Smooth muscle cell (in vitro differentiated cells): ENCODE measurements around the gene KRT13. TPM values are rescaled to one million over a fixed set of nuclear protein-coding genes. Genes with fewer than 3 reads are reported as not detected.

ENCODE experiments used
- DNase-seq: peaks from one replicate; lab custom pipeline; 2025; ENCODE audit not compliant: unreplicated experiment; lab: John Stamatoyannopoulos, UW
- H2AFZ ChIP-seq: fragments of 200-600 bp; sonication (generic); 2 replicates; pipeline ENCODE4 v1.6.0; 2016; ENCODE audit warnings: antibody characterized with exemption, low read depth, mild to moderate bottlenecking
- H3F3A ChIP-seq: fragments of 200-600 bp; sonication (generic); 2 replicates; pipeline ENCODE4 v1.6.0; 2017; ENCODE audit warnings: antibody characterized with exemption, low read depth
- H3K27ac ChIP-seq: fragments of 200-600 bp; sonication (generic); 2 replicates; pipeline ENCODE4 v1.5.1; 2016; ENCODE audit warnings: low read depth, mild to moderate bottlenecking
- H3K27me3 ChIP-seq: fragments of 200-600 bp; sonication (generic); 2 replicates; pipeline ENCODE4 v1.6.1; 2016; ENCODE audit warnings: low read depth, mild to moderate bottlenecking
- H3K36me3 ChIP-seq: fragments of 200-600 bp; sonication (generic); 2 replicates; pipeline ENCODE4 v1.5.1; 2016; ENCODE audit warnings: low read depth
- H3K4me1 ChIP-seq: fragments of 200-600 bp; sonication (generic); 2 replicates; pipeline ENCODE4 v1.5.1; 2016; ENCODE audit warnings: low read depth
- H3K4me2 ChIP-seq: fragments of 200-600 bp; sonication (generic); 2 replicates; pipeline ENCODE4 v1.6.0; 2016; ENCODE audit warnings: mild to moderate bottlenecking
- H3K4me3 ChIP-seq: fragments of 200-600 bp; sonication (generic); 2 replicates; pipeline ENCODE4 v1.5.1; 2016; ENCODE audit warnings: mild to moderate bottlenecking
- H3K79me2 ChIP-seq: fragments of 200-600 bp; sonication (generic); 2 replicates; pipeline ENCODE4 v1.6.0; 2016; ENCODE audit warnings: low read depth, mild to moderate bottlenecking
- H3K9ac ChIP-seq: fragments of 200-600 bp; sonication (generic); 2 replicates; pipeline ENCODE4 v1.6.0; 2016; ENCODE audit warnings: low read depth
- H3K9me3 ChIP-seq: fragments of 200-600 bp; sonication (generic); replicated peaks from 2 replicates; pipeline ENCODE4 v1.5.1; 2016; ENCODE audit warnings: low read depth
- H4K20me1 ChIP-seq: fragments of 200-600 bp; sonication (generic); 2 replicates; pipeline ENCODE4 v1.6.0; 2016; ENCODE audit warnings: low read depth
- WGBS: methylation state at CpG from one replicate; pipeline ENCODE4 v1.1.7; 2016; ENCODE audit warnings: low lambda C conversion rate; 5-methylcytosine and 5-hydroxymethylcytosine counted together
- polyA plus RNA-seq: library from polyadenylated mRNA; unstranded; fragments of >200 nt; fragmentation: Nextera tagmentation; extraction: Ambion mirVana; gene quantifications from 2 replicates; pipeline ENCODE4 v1.2.1, GENCODE V29; 2016
- total RNA-seq: library from RNA; depleted of rRNA; stranded (reverse); fragments of >200 nt; gene quantifications from 2 replicates; pipeline ENCODE4 v1.2.3, GENCODE V29; 2014
- TF ChIP-seq, protein P1 (sequence below): fragments of 200-600 bp; sonication (generic); IDR thresholded peaks from 2 replicates; pipeline ENCODE4 v1.5.1; 2017; ENCODE audit warnings: borderline replicate concordance, mild to moderate bottlenecking, antibody characterized with exemption; ENCODE audit not compliant: insufficient read depth, poor library complexity, severe bottlenecking

The KRT13 gene
- total and polyA plus RNA-seq, 2 experiments from 2014 or later = 3.8 to 5.2 TPM

- no peaks in the 10 kb centered on the region for H3K27me3 ChIP-seq
- H3K27ac ChIP-seq = no peak overlapping the region
- H4K20me1 ChIP-seq = no peaks in the 10 kb centered on the region
- peaks cover 20% of the 10 kb centered on the region for H3F3A ChIP-seq
- H3K9ac ChIP-seq = no peak overlapping the region
- H3K36me3 ChIP-seq = no peaks in the 10 kb centered on the region
- H3K9me3 ChIP-seq = no peaks in the 10 kb centered on the region
- TF ChIP-seq, protein P1, sequence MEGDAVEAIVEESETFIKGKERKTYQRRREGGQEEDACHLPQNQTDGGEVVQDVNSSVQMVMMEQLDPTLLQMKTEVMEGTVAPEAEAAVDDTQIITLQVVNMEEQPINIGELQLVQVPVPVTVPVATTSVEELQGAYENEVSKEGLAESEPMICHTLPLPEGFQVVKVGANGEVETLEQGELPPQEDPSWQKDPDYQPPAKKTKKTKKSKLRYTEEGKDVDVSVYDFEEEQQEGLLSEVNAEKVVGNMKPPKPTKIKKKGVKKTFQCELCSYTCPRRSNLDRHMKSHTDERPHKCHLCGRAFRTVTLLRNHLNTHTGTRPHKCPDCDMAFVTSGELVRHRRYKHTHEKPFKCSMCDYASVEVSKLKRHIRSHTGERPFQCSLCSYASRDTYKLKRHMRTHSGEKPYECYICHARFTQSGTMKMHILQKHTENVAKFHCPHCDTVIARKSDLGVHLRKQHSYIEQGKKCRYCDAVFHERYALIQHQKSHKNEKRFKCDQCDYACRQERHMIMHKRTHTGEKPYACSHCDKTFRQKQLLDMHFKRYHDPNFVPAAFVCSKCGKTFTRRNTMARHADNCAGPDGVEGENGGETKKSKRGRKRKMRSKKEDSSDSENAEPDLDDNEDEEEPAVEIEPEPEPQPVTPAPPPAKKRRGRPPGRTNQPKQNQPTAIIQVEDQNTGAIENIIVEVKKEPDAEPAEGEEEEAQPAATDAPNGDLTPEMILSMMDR = no peak
- H3K79me2 ChIP-seq = no peaks in the 10 kb centered on the region
- DNase-seq = no peak
- no peak overlapping the region for H2AFZ ChIP-seq
- no peak overlapping the region for H3K4me3 ChIP-seq
- H3K4me2 ChIP-seq = no peak overlapping the region
- WGBS = 97% methylated on average over 5 of the region's 5 CpGs
- peaks cover 12% of the 10 kb centered on the region for H3K4me1 ChIP-seq
Observed at GRCh38 chr17:41552455-41552854, 47.0 kb upstream of the KRT13 start.

- Histone ChIP-seq H3K27ac (no peak overlapping the region), H3K79me2 (no peaks in the 10 kb centered on the region), H3K4me3 (no peak overlapping the region), H3K4me2 (no peak overlapping the region), H4K20me1 (no peaks in the 10 kb centered on the region), H3K9ac (no peak overlapping the region), H3K27me3 (no peaks in the 10 kb centered on the region), H3K9me3 (no peaks in the 10 kb centered on the region), H2AFZ (no peak overlapping the region), H3K4me1 (peaks cover 12% of the 10 kb centered on the region), H3K36me3 (no peaks in the 10 kb centered on the region), H3F3A (peaks cover 24% of the 10 kb centered on the region)
- TF ChIP-seq, protein P1 = no peak
- whole genome bisulfite sequencing = 59% methylated on average over 5 of the region's 5 CpGs
- no peak for DNase-seq
Observed at GRCh38 chr17:41551365-41551764, 46.0 kb upstream of the KRT13 start.

GRCh38 chr17:41549596-41550039 is 44.2 kb upstream of the KRT13 start:
- DNase-seq = no peak
- Histone ChIP-seq H3K36me3 (no peaks in the 10 kb centered on the region), H3K79me2 (no peaks in the 10 kb centered on the region), H3K27ac (peak overlapping the region; percentile 83), H4K20me1 (no peaks in the 10 kb centered on the region), H3K4me2 (peak overlapping the region; percentile 20), H3F3A (peaks cover 24% of the 10 kb centered on the region), H2AFZ (peak overlapping the region; percentile 44), H3K27me3 (no peaks in the 10 kb centered on the region), H3K9me3 (no peaks in the 10 kb centered on the region), H3K4me3 (no peak overlapping the region), H3K4me1 (peaks cover 14% of the 10 kb centered on the region), H3K9ac (no peak overlapping the region)
- TF ChIP-seq, protein P1 = no peak
- 31% methylated on average over 8 of the region's 8 CpGs for WGBS
